HL-60 (cell line): ENCODE results near the gene USP48.

Experiments used
- CTCF ChIP-seq: IDR thresholded peaks from one replicate; pipeline ENCODE4 v1.5.1; 2011; ENCODE audit warnings: low read length, control low read depth, inconsistent platforms; ENCODE audit not compliant: insufficient read depth
- GABPA ChIP-seq: IDR thresholded peaks from 2 replicates; pipeline ENCODE4 v1.6.1; 2012; ENCODE audit warnings: low read depth
- POLR2AphosphoS5 ChIP-seq: IDR thresholded peaks from 2 replicates; pipeline ENCODE4 v1.6.1; 2012; ENCODE audit warnings: low read depth
- REST ChIP-seq: IDR thresholded peaks from 2 replicates; pipeline ENCODE4 v1.6.1; 2012; ENCODE audit warnings: low read depth; ENCODE audit not compliant: insufficient replicate concordance
- SPI1 ChIP-seq: IDR thresholded peaks from 2 replicates; pipeline ENCODE4 v1.6.1; 2012; ENCODE audit warnings: low read depth, mild to moderate bottlenecking, borderline replicate concordance

GRCh38 chr1:21721295-21721985 lies 61.5 kb downstream of the USP48 start:
- TF ChIP-seq CTCF = no peak
- no peak for TF ChIP-seq REST
- TF ChIP-seq POLR2AphosphoS5 = no peak
- no peak for TF ChIP-seq GABPA
- no peak for TF ChIP-seq SPI1
